CD4-positive, alpha-beta memory T cell (primary cell): ENCODE measurements around the gene RCL1. TPM values are rescaled to one million over a fixed set of nuclear protein-coding genes. Genes with fewer than 3 reads are reported as not detected.
"Not testable (repeated sequence)": the region's sequence is repeated elsewhere in the genome, so short reads cannot be mapped to it uniquely, and the experiment has no call there.

Source experiments
- CTCF ChIA-PET: fragments of 350-600 bp; sonication (Branson Sonifier 250); formaldehyde crosslinking; loops from one replicate; lab custom pipeline; 2021; ENCODE audit warnings: inconsistent platforms; ENCODE audit not compliant: partially characterized antibody; lab: Charles Lee
- POLR2A ChIA-PET: fragments of 350-600 bp; sonication (Branson Sonifier 250); formaldehyde crosslinking; loops from one replicate; lab custom pipeline; 2021; ENCODE audit not compliant: partially characterized antibody; lab: Charles Lee
- DNase-seq, 5 donors: peaks; one replicate each; pipeline versions ENCODE4 v3.0.0 to v3.0.0-alpha.2; 2020 to 2022; ENCODE audit warnings: mixed read lengths in 1 of 5
- H3K27ac ChIP-seq: one replicate; pipeline ENCODE4 v1.7.0; 2013; ENCODE audit warnings: low read depth, low read length
- H3K27me3 ChIP-seq: 2 replicates; pipeline ENCODE4 v1.7.0; 2013; ENCODE audit warnings: mild to moderate bottlenecking, low read length, moderate library complexity; ENCODE audit not compliant: insufficient read depth
- H3K36me3 ChIP-seq: 2 replicates; pipeline ENCODE4 v1.7.0; 2013; ENCODE audit warnings: mild to moderate bottlenecking, low read length, moderate library complexity; ENCODE audit not compliant: insufficient read depth
- H3K4me1 ChIP-seq: 2 replicates; pipeline ENCODE4 v1.7.0; 2013; ENCODE audit warnings: mild to moderate bottlenecking, low read length, moderate library complexity; ENCODE audit not compliant: insufficient read depth
- H3K4me3 ChIP-seq, 2 donors: one replicate each; pipeline ENCODE4 v1.7.0; 2013; ENCODE audit warnings: low read length in 2 of 2, mild to moderate bottlenecking in 1 of 2
- H3K9me3 ChIP-seq, 2 donors: one replicate each; pipeline ENCODE4 v1.7.0; 2013; ENCODE audit warnings: low read length in 2 of 2, control low read depth in 1 of 2; ENCODE audit not compliant: control insufficient read depth in 1 of 2
- H3K27ac Mint-ChIP-seq, 7 donors: one replicate each; pipeline ENCODE4 v1.8.0; 2020 to 2021; ENCODE audit warnings: mixed read lengths in 7 of 7, mild to moderate bottlenecking in 6 of 7, inconsistent platforms in 3 of 7, moderate library complexity in 3 of 7
- H3K27me3 Mint-ChIP-seq, 2 donors: one replicate each; pipeline ENCODE4 v1.8.0; 2020 to 2021; ENCODE audit warnings: mixed read lengths in 2 of 2
- H3K36me3 Mint-ChIP-seq, 2 donors: one replicate each; pipeline ENCODE4 v1.8.0; 2020 to 2021; ENCODE audit warnings: mixed read lengths in 2 of 2, inconsistent platforms in 1 of 2, mild to moderate bottlenecking in 1 of 2
- H3K4me1 Mint-ChIP-seq, 4 donors: one replicate each; pipeline ENCODE4 v1.8.0; 2020 to 2021; ENCODE audit warnings: mixed read lengths in 4 of 4, mild to moderate bottlenecking in 1 of 4
- H3K4me3 Mint-ChIP-seq, 8 donors: one replicate each; pipeline ENCODE4 v1.8.0; 2020 to 2021; ENCODE audit warnings: mixed read lengths in 8 of 8, mild to moderate bottlenecking in 7 of 8, moderate library complexity in 6 of 8, inconsistent platforms in 3 of 8
- H3K9me3 Mint-ChIP-seq, 8 donors: one replicate each; pipeline ENCODE4 v1.8.0; 2020 to 2021; ENCODE audit warnings: mixed read lengths in 8 of 8, mild to moderate bottlenecking in 5 of 8, inconsistent platforms in 3 of 8, moderate library complexity in 1 of 8
- intact Hi-C: fragments of 100-400 bp; cut with micrococcal nuclease; formaldehyde crosslinking; loops from one replicate; pipeline ENCODE4 v1.15.1; 2023
- polyA plus RNA-seq, 2 donors: library from polyadenylated mRNA; unstranded; fragments of 300-500 nt; fragmentation: Illumina TruSeq; gene quantifications; one replicate each; pipeline ENCODE4 v1.2.3, GENCODE V29; 2021
- total RNA-seq, 2 experiments: library from RNA; stranded (reverse); gene quantifications; one replicate each; pipeline ENCODE4 v1.2.3, GENCODE V29; 2021

The RCL1 gene
- total and polyA plus RNA-seq, 4 experiments from 2014 or later = 15.2 to 21.1 (median 16.7) TPM

DNA sequence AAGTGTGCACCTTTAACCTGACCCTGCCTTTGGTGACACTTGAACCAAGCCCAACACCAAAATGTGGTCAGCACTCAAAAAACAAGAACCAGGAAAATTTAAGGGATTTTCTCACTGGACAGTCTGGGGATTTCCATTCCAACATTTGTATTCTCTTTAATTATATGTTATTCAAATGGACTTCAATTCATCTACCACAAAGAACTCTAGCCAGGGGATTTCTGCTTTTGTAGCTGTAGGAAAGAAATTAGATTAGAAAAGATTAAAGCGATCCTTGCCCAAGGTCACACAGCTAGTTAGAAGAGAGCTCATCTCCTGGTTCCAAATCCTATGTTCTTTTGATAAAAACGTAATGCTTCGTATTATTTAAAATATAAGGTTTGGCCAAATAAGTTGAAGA lies 97.5 kb downstream of the RCL1 start:
- H3K27me3 Mint-ChIP-seq = no peaks in the 10 kb centered on the region
- no peak overlapping the region for H3K27ac ChIP-seq
- H3K27me3 ChIP-seq = no peaks in the 10 kb centered on the region
- no peaks in the 10 kb centered on the region for H3K4me1 Mint-ChIP-seq
- H3K9me3 ChIP-seq = no peaks in the 10 kb centered on the region
- no peaks in the 10 kb centered on the region for H3K9me3 Mint-ChIP-seq
- no peak overlapping the region for H3K4me3 Mint-ChIP-seq
- CTCF ChIA-PET = no interaction called here
- H3K36me3 Mint-ChIP-seq = peaks cover 0 to 11% of the 10 kb centered on the region in 2 donors
- intact Hi-C loops = no loop called here
- H3K4me3 ChIP-seq = no peak overlapping the region
- DNase-seq = no peak
- H3K4me1 ChIP-seq = no peaks in the 10 kb centered on the region
- H3K27ac Mint-ChIP-seq = no peak overlapping the region
- H3K36me3 ChIP-seq = no peaks in the 10 kb centered on the region
- POLR2A ChIA-PET = no interaction called here

DNA sequence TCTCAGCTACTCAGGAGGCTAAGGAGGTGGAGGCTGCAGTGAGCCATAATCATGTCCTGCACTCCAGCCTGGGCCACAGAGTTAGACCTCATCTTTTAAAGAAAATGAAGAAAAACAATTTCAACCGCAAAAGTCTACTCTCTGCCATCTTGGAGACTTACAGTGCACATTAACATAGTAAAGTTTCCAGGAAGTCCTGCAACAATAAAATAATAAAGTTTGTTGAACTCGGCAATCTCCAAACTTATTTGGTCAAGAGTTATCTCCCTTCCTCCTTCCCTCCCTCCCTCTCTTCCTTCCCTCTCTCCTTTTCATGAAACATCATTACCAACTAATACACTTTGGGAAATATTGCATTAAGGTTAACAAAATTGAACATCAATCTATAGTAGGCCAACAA lies 98.2 kb downstream of the RCL1 start:
- Mint-ChIP-seq H3K27me3 (no peaks in the 10 kb centered on the region), H3K36me3 (peaks cover 0 to 11% of the 10 kb centered on the region in 2 donors), H3K4me3 (no peak overlapping the region), H3K9me3 (no peaks in the 10 kb centered on the region), H3K4me1 (no peaks in the 10 kb centered on the region), H3K27ac (no peak overlapping the region)
- CTCF ChIA-PET = no interaction called here
- POLR2A ChIA-PET = no interaction called here
- DNase-seq = no peak
- Histone ChIP-seq H3K27me3 (no peaks in the 10 kb centered on the region), H3K4me1 (no peaks in the 10 kb centered on the region), H3K27ac (no peak overlapping the region), H3K4me3 (no peak overlapping the region), H3K9me3 (no peaks in the 10 kb centered on the region), H3K36me3 (no peaks in the 10 kb centered on the region)
- intact Hi-C loops = no loop called here

- Mint-ChIP-seq H3K9me3 (peaks cover 0 to 3% (median 0%) of the 10 kb centered on the region in 8 donors), H3K36me3 (peaks cover 0 to 11% of the 10 kb centered on the region in 2 donors), H3K4me1 (no peaks in the 10 kb centered on the region), H3K27me3 (no peaks in the 10 kb centered on the region), H3K4me3 (no peak overlapping the region), H3K27ac (no peak overlapping the region)
- Histone ChIP-seq H3K4me3 (no peak overlapping the region), H3K27me3 (no peaks in the 10 kb centered on the region), H3K4me1 (no peaks in the 10 kb centered on the region), H3K9me3 (no peaks in the 10 kb centered on the region), H3K36me3 (no peaks in the 10 kb centered on the region), H3K27ac (no peak overlapping the region)
- ChIA-PET CTCF (no interaction called here), POLR2A (no interaction called here)
- DNase-seq = no peak
- intact Hi-C loops = no loop called here
Measured at GRCh38 chr9:4891674-4892073, 98.9 kb downstream of the RCL1 start.

- POLR2A ChIA-PET = no interaction called here
- Mint-ChIP-seq H3K27ac (no peak overlapping the region), H3K9me3 (peaks cover 0 to 10% (median 1%) of the 10 kb centered on the region in 8 donors), H3K36me3 (peaks cover 3 to 11% of the 10 kb centered on the region in 2 donors), H3K4me1 (no peaks in the 10 kb centered on the region), H3K4me3 (peak overlapping the region in 1 of 8 donors; percentile 40), H3K27me3 (no peaks in the 10 kb centered on the region)
- intact Hi-C loops = no loop called here
- DNase-seq = no peak
- H3K27ac ChIP-seq = no peak overlapping the region
- H3K4me1 ChIP-seq = no peaks in the 10 kb centered on the region
- H3K9me3 ChIP-seq = no peaks in the 10 kb centered on the region
- H3K36me3 ChIP-seq = no peaks in the 10 kb centered on the region
- no peaks in the 10 kb centered on the region for H3K27me3 ChIP-seq
- H3K4me3 ChIP-seq = no peak overlapping the region
- CTCF ChIA-PET = no interaction called here
Measured at GRCh38 chr9:4892501-4893194, 99.9 kb downstream of the RCL1 start.

- intact Hi-C loops = no loop called here
- Histone ChIP-seq H3K27ac (no peak overlapping the region), H3K36me3 (no peaks in the 10 kb centered on the region), H3K27me3 (no peaks in the 10 kb centered on the region), H3K9me3 (no peaks in the 10 kb centered on the region), H3K4me1 (no peaks in the 10 kb centered on the region), H3K4me3 (no peak overlapping the region)
- H3K27ac Mint-ChIP-seq = peak overlapping the region in 1 of 7 donors; percentile 40
- H3K27me3 Mint-ChIP-seq = no peaks in the 10 kb centered on the region
- peaks cover 4 to 17% of the 10 kb centered on the region in 2 donors for H3K36me3 Mint-ChIP-seq
- ChIA-PET POLR2A (no interaction called here), CTCF (interaction anchor here (1.4 to 1.9 kb wide), 3 partner anchors 31 to 100 kb away, joined by 3 to 4 read pairs (median 3); partner anchors contain the start of gene JAK2)
- no peaks in the 10 kb centered on the region for H3K4me1 Mint-ChIP-seq
- no peak overlapping the region for H3K4me3 Mint-ChIP-seq
- H3K9me3 Mint-ChIP-seq = peaks cover 0 to 21% (median 12%) of the 10 kb centered on the region in 8 donors
- DNase-seq = no peak
Measured at GRCh38 chr9:4894076-4894475, 101.3 kb downstream of the RCL1 start.

DNA sequence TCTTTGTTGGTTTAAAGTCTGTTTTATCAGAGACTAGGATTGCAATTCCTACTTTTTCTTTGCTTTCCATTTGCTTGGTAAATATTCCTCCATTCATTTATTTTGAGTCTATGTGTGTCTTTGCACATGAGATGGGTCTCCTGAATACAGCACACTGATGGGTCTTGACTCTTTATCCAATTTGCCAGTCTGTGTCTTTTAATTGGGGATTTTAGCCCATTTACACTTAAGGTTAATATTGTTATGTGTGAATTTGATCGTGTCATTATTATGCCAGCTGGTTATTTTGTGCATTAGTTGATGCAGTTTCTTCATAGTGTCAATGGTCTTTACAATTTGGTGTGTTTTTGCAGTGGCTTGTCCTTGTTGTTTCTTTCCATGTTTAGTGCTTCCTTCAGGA lies 107.1 kb downstream of the RCL1 start:
- H3K4me1 Mint-ChIP-seq, H3K36me3 ChIP-seq, H3K27me3 ChIP-seq, intact Hi-C loops, POLR2A ChIA-PET, DNase-seq, H3K4me3 Mint-ChIP-seq, H3K27me3 Mint-ChIP-seq, H3K4me3 ChIP-seq, H3K4me1 ChIP-seq, H3K9me3 ChIP-seq, H3K27ac ChIP-seq, CTCF ChIA-PET: not testable (repeated sequence)
- peaks cover 12 to 27% of the 10 kb centered on the region in 2 donors for H3K36me3 Mint-ChIP-seq
- peak overlapping the region in 1 of 7 donors; percentile 49 for H3K27ac Mint-ChIP-seq
- H3K9me3 Mint-ChIP-seq = peaks cover 0 to 35% (median 29%) of the 10 kb centered on the region in 8 donors

GRCh38 chr9:4901401-4902134 lies 108.8 kb downstream of the RCL1 start:
- peak overlapping the region in 6 of 8 donors; percentile 17 to 56 (median 34) for H3K4me3 Mint-ChIP-seq
- H3K27ac ChIP-seq = not testable (repeated sequence)

More at GRCh38 chr9:4901401-4902134, 108.8 kb downstream of the RCL1 start:
- H3K27me3 ChIP-seq, H3K4me1 ChIP-seq, H3K4me1 Mint-ChIP-seq, intact Hi-C loops, H3K36me3 ChIP-seq, H3K9me3 ChIP-seq, H3K27me3 Mint-ChIP-seq: not testable (repeated sequence)
- DNase-seq = peak in 4 of 5 donors; percentile 7 to 13 (median 10)
- POLR2A ChIA-PET = interaction anchor here (0.7 to 1.8 kb wide), 4 partner anchors 39 to 109 kb away, joined by 3 to 6 read pairs (median 4); partner anchors contain the start of gene JAK2
- peak overlapping the region in 2 of 7 donors; percentile 66 to 80 for H3K27ac Mint-ChIP-seq
- H3K4me3 ChIP-seq = peak overlapping the region in 1 of 2 donors; percentile 23
- H3K9me3 Mint-ChIP-seq = peaks cover 0 to 35% (median 28%) of the 10 kb centered on the region in 8 donors
- CTCF ChIA-PET = interaction anchor here (1.9 kb wide), 1 partner anchor 23 kb away, joined by 3 read pairs; no protein-coding TSS in a partner anchor
- peaks cover 12 to 27% of the 10 kb centered on the region in 2 donors for H3K36me3 Mint-ChIP-seq
